Memory B cell (primary cell): ENCODE results near the gene SH3RF3.

Experiments used
- ATAC-seq: fragments of 150-1000 bp; cut with Tn5 transposase; 2 replicates; pipeline ENCODE4 v1.10.0; 2021; ENCODE audit warnings: low read depth, mild to moderate bottlenecking, moderate library complexity
- DNase-seq, 2 donors: peaks; one replicate each; pipeline ENCODE4 v3.0.0; 2022; ENCODE audit warnings: low spot score in 2 of 2
- H3K27ac Mint-ChIP-seq: one replicate; pipeline ENCODE4 v1.8.0; 2022; ENCODE audit warnings: mild to moderate bottlenecking, moderate library complexity, mixed read lengths
- H3K27me3 Mint-ChIP-seq: one replicate; pipeline ENCODE4 v1.8.0; 2022; ENCODE audit warnings: mixed read lengths
- H3K36me3 Mint-ChIP-seq: one replicate; pipeline ENCODE4 v1.8.0; 2022; ENCODE audit warnings: mild to moderate bottlenecking, mixed read lengths
- H3K4me1 Mint-ChIP-seq: one replicate; pipeline ENCODE4 v1.8.0; 2022; ENCODE audit warnings: mixed read lengths
- H3K4me3 Mint-ChIP-seq: one replicate; pipeline ENCODE4 v1.8.0; 2022; ENCODE audit warnings: mild to moderate bottlenecking, moderate library complexity, mixed read lengths
- H3K9me3 Mint-ChIP-seq: one replicate; pipeline ENCODE4 v1.8.0; 2022; ENCODE audit warnings: mixed read lengths

Gene SH3RF3

DNA sequence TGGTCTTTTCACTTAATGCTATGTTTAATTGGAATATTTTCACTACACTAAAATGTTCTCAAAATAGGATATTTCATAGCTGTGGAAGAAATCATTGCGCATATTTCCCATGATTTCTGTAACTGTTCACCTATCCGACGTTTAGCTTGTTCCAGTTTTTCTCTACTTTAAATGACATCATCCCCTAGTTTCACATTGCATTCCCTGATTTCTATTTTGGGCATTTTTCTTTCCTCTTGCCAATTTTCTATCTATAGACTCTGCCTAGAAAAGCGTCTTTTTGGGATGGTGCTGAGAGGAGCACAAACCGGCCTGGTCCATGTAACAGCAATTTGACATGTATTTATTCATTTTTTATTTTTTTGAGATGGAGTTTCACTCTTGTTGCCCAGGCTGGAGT, 163.4 kb downstream of the SH3RF3 start:
- DNase-seq: no peak
- no peak for ATAC-seq
- H3K36me3 Mint-ChIP-seq: no peaks in the 10 kb centered on the region
- peaks cover 2% of the 10 kb centered on the region for H3K27me3 Mint-ChIP-seq
- no peaks in the 10 kb centered on the region for H3K4me1 Mint-ChIP-seq
- no peaks in the 10 kb centered on the region for H3K9me3 Mint-ChIP-seq
- no peak overlapping the region for H3K4me3 Mint-ChIP-seq
- no peak overlapping the region for H3K27ac Mint-ChIP-seq

DNA sequence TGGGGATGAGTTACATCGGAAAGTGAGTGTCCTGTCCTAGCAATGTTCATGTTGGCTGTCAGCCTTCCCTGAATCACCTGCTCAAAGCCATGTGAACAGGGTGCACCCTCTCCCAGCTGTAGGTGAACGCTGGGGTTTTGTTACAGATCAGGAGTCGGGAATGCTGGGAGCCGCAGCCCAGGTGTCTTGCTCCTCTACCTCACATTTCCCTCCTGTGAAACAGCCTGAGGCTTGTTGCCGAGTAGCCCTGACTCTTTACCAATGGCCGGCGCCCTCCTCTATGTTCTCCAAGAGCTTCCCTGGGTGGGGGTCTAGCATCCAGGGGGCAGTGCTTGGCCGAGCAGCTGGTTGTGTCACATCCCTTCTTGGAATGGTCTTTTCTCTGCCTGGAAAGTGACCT, 164.7 kb downstream of the SH3RF3 start:
- Mint-ChIP-seq H3K9me3 (no peaks in the 10 kb centered on the region), H3K27ac (no peak overlapping the region), H3K36me3 (no peaks in the 10 kb centered on the region)

DNA sequence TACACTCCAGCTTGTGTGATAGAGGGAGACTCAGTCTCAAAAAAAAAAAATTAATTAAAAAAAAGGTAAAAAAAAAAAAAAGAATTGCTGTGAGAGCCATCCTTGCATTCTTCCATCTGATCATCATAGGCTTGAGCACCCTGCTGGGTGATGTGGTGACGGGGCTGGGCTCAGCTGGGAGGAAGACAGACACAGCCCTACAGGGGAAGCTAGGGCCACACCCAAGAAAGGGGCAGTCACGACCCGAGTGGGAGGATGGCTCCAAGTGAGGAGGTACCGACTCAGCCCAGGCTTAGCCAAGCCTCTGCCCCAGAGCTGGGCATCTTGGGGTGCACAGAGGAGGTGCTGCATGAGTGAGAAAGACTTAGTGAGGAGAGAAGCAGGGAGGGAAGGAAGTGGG, 165.5 kb downstream of the SH3RF3 start:
- H3K9me3 Mint-ChIP-seq: no peaks in the 10 kb centered on the region
- no peak overlapping the region for H3K4me3 Mint-ChIP-seq
- peaks cover 2% of the 10 kb centered on the region for H3K4me1 Mint-ChIP-seq
- H3K27me3 Mint-ChIP-seq: peaks cover 9% of the 10 kb centered on the region
- no peak for DNase-seq
- no peak for ATAC-seq
- no peak overlapping the region for H3K27ac Mint-ChIP-seq
- no peaks in the 10 kb centered on the region for H3K36me3 Mint-ChIP-seq

More for the DNA sequence above, 164.7 kb downstream of the SH3RF3 start:
- Mint-ChIP-seq H3K27me3 (peaks cover 8% of the 10 kb centered on the region), H3K4me1 (peaks cover 2% of the 10 kb centered on the region), H3K4me3 (no peak overlapping the region)
- ATAC-seq (no peak), DNase-seq (no peak)

DNA sequence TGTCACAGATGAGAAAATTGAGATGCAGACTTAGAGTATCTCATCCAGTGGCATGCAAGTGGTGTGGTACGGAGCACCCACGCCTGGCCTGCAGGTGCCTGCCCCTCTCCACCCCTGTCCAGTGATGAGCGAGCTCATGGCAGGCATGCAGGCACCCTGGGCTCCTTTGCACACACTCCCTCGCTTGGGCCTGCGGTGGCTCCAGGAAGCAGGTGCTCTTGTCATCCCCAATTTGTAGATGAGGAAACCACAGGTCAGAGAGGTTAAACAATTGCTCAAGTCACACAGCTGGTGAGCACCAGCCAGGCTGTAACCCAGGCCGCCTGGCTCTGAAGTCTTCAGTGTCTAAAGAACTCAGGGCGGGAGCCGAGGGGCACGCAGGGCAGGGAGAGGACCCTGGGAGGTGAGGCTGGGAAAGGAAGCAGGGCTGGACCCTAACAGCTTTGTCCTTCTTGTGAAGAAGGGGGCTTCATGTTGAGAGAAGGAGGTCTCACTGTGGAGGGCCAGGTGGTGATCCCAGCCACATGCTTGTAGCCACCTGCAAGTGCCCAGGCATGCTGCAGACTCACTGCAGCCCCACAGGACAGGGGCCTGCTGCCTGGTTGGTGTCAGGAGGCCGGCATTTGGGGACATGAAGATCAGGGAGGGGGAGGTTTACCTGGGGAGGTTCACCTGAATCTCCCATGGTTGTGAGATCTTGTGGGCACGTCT, 166.2 kb downstream of the SH3RF3 start:
- no peaks in the 10 kb centered on the region for H3K36me3 Mint-ChIP-seq
- H3K27me3 Mint-ChIP-seq: peaks cover 9% of the 10 kb centered on the region
- no peak overlapping the region for H3K27ac Mint-ChIP-seq
- no peak overlapping the region for H3K4me3 Mint-ChIP-seq
- H3K4me1 Mint-ChIP-seq: peaks cover 2% of the 10 kb centered on the region
- no peak for DNase-seq
- H3K9me3 Mint-ChIP-seq: no peaks in the 10 kb centered on the region
- ATAC-seq: no peak

DNA sequence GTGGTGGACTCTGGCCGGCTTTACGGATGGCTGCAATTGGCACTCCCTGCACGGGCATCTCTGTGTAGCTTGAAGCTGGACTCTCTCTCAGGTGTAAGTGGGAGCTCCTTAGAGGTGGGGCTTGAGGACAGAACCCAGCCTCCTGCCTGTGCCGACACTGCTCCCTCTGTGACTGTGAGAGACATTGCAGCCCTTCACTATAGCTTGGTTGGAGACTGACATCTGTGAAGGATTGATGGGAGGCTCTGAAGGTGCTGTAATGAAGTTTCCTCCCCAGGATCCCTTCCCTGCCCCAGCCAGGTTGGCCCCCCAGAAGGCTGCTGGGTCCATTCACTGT, 166.7 kb downstream of the SH3RF3 start:
- no peak for ATAC-seq
- no peak for DNase-seq
- no peaks in the 10 kb centered on the region for H3K36me3 Mint-ChIP-seq
- H3K27ac Mint-ChIP-seq: no peak overlapping the region
- no peaks in the 10 kb centered on the region for H3K9me3 Mint-ChIP-seq
- no peak overlapping the region for H3K4me3 Mint-ChIP-seq
- H3K4me1 Mint-ChIP-seq: peaks cover 2% of the 10 kb centered on the region
- peaks cover 9% of the 10 kb centered on the region for H3K27me3 Mint-ChIP-seq

DNA sequence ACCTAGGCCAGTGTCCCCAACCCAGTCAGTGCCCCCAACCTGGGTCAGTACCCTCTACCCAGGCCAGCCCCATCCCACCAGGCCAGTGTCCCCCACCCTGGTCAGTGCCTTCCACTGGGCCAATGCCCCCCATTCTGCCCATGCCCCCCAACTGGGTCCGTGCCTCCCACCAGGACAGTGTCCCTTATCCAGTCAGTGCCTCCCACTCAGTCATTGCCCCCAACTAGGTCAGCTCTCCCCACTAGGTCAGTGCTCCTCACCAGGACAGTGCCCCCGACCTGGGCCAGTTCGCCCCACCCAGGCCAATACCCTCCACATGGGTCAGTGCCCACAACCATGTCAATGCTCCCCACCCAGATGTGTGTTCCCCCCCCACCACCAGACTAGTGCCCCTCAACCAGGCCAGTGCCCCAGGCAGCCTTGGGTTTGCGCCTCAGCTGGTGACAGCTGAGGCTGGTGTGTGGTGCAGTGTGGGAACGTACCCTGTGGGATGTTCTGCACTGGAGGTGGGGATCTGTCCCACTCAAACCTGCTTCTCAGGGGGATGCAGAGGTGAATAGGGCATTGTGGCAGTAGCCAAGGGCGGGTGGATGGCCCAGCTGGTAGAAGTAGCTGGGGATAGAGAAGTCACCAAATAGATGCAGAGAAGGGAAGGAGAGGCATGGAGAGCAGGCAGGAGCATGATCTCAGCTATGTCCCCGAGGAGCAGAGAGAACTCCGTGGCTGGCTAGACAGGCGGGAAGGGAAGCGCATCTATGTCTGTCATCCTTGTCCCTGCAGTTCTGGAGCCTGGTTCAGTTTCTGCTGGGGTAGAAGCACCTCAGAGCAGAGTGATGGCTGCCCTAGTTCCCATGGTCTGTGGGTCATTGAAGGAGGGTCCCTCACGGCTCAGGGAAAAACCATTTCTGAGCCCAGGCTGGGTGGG, 168.8 kb downstream of the SH3RF3 start:
- no peak overlapping the region for H3K27ac Mint-ChIP-seq
- no peaks in the 10 kb centered on the region for H3K36me3 Mint-ChIP-seq
- DNase-seq: no peak
- peaks cover 9% of the 10 kb centered on the region for H3K27me3 Mint-ChIP-seq
- ATAC-seq: no peak
- H3K4me1 Mint-ChIP-seq: peaks cover 2% of the 10 kb centered on the region
- no peaks in the 10 kb centered on the region for H3K9me3 Mint-ChIP-seq
- no peak overlapping the region for H3K4me3 Mint-ChIP-seq

DNA sequence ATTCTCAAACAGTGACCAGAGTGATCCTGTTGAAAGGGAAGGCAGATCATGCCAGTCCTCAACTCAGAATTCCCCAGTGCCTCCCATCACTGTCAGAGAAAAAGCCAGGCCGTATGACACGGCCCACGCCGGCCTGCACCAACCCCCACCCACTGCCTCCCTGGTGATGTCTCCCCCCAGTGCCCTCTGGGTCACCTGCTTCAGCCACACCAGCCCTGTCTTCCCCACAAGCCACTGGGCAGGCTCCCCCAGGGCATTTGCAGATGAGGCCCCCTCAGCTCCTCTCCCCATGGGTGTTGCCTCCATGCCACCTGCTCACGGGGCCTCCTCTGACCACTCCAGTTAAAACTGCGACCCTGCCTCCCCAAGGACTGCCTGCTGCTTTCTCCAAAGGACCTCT, 169.8 kb downstream of the SH3RF3 start:
- no peak overlapping the region for H3K27ac Mint-ChIP-seq
- no peaks in the 10 kb centered on the region for H3K36me3 Mint-ChIP-seq
- peaks cover 9% of the 10 kb centered on the region for H3K27me3 Mint-ChIP-seq
- no peaks in the 10 kb centered on the region for H3K9me3 Mint-ChIP-seq
- peaks cover 2% of the 10 kb centered on the region for H3K4me1 Mint-ChIP-seq
- ATAC-seq (no peak), DNase-seq (no peak)
- H3K4me3 Mint-ChIP-seq: no peak overlapping the region

DNA sequence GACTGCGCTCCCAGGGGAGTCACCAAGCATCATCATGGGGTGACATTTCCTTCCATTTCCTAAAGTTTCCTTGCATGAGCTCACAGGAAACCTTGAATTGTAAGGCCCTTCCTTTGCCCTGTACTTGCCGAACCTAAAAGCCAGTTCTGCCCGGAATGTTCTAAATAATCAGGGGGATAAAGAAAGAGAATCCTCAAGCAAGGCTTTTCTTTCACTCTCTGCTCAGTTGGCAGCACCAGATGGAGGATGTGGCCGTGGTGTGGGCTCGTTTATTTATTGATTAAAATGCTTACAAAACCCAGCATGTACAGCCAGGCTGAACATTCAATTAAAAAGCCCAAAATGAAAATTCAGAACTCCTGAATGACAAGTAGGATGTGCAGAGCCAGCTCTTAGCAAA, 170.5 kb downstream of the SH3RF3 start:
- Mint-ChIP-seq H3K4me1 (peaks cover 2% of the 10 kb centered on the region), H3K9me3 (no peaks in the 10 kb centered on the region), H3K27me3 (peaks cover 7% of the 10 kb centered on the region), H3K4me3 (no peak overlapping the region), H3K36me3 (no peaks in the 10 kb centered on the region), H3K27ac (no peak overlapping the region)
- no peak for ATAC-seq
- no peak for DNase-seq

DNA sequence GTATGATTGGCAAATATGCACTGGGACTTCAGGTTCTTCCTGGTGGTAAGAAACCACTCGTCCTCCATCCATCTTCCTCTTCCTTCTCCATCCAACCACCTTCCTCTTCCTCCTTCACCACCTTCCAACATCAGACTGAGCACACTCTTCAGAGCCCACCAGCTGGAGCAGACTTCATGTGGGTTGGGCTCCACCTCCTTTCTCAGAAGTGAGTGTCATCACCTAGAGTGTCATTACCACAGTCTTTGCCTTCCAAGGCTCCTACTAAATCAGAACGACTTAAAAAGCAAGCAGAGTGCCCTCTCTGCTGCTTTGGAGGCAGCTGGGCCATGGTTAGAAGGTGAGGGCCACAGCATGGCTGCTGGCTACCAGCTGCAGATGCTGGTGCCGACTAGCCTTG, 171.6 kb downstream of the SH3RF3 start:
- ATAC-seq (no peak), DNase-seq (no peak)
- no peak overlapping the region for H3K4me3 Mint-ChIP-seq
- no peak overlapping the region for H3K27ac Mint-ChIP-seq
- no peaks in the 10 kb centered on the region for H3K36me3 Mint-ChIP-seq
- H3K27me3 Mint-ChIP-seq: peaks cover 7% of the 10 kb centered on the region
- peaks cover 2% of the 10 kb centered on the region for H3K4me1 Mint-ChIP-seq
- no peaks in the 10 kb centered on the region for H3K9me3 Mint-ChIP-seq

DNA sequence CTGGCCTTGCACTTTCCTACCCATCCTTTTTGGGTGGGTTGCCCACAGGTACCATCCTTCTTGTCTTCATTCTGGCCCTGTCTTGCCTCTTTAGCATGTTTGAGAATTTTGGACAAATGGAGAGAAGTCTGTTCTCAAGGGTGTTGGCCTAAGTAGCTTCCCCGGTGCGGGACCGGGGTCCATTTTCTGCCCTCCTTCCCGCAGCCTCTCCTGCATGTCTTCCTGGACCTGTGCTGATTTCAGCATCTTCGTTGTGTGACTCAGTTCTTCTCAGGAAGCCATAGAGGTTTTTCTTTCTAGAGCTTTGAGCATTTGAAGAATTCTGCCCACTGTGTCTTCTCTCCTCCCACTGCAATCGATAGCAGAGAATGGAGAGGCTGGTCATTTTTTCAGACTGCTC, 172.7 kb downstream of the SH3RF3 start:
- Mint-ChIP-seq H3K27me3 (peaks cover 11% of the 10 kb centered on the region), H3K4me1 (peaks cover 2% of the 10 kb centered on the region), H3K4me3 (no peak overlapping the region), H3K27ac (no peak overlapping the region), H3K9me3 (no peaks in the 10 kb centered on the region), H3K36me3 (no peaks in the 10 kb centered on the region)
- DNase-seq (no peak), ATAC-seq (no peak)

DNA sequence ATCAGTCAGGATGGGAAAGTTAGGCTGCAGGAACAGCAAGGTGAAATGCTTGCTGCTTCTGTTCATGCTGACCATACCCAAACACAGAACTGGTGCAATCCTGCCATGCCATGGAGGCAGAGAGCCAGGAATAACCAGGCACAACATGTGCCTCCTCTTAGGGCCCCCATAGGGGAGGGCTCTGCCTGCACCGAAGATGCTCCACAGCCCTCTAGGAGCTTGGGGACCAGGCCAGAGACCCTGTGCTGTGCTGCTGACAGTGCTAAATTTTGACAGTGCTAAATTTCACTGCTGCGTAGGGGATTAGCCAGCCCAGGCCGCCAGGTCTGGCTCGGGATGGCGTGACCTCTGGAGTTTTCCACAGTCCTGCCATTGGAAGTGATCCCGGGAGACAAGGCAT, 173.3 kb downstream of the SH3RF3 start:
- Mint-ChIP-seq H3K27ac (no peak overlapping the region), H3K9me3 (no peaks in the 10 kb centered on the region), H3K4me3 (no peak overlapping the region), H3K36me3 (no peaks in the 10 kb centered on the region), H3K27me3 (peaks cover 11% of the 10 kb centered on the region), H3K4me1 (peaks cover 2% of the 10 kb centered on the region)
- no peak for ATAC-seq
- no peak for DNase-seq

DNA sequence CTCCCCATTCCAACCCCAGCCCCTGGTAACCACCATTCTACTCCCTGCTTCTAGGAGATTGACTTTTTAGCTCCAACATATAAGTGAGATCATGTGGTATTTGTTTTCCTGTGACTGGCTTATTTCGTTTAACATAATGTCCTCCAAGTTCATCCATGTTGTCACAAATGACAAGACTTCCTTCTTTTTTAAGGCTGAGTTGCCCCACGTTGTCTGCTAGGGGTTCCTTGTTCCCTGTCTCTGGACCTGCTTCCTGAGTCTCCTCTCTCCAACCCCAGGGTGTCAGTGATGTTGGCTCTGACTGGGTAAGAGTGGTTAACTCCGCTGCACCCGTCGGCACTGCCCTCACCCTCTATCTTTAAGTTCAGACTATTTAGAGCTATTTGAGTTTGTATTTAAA, 175.2 kb downstream of the SH3RF3 start:
- no peak for DNase-seq
- H3K27ac Mint-ChIP-seq: no peak overlapping the region
- no peaks in the 10 kb centered on the region for H3K4me1 Mint-ChIP-seq
- no peak overlapping the region for H3K4me3 Mint-ChIP-seq
- H3K27me3 Mint-ChIP-seq: peaks cover 4% of the 10 kb centered on the region
- no peaks in the 10 kb centered on the region for H3K36me3 Mint-ChIP-seq
- no peak for ATAC-seq
- H3K9me3 Mint-ChIP-seq: no peaks in the 10 kb centered on the region

DNA sequence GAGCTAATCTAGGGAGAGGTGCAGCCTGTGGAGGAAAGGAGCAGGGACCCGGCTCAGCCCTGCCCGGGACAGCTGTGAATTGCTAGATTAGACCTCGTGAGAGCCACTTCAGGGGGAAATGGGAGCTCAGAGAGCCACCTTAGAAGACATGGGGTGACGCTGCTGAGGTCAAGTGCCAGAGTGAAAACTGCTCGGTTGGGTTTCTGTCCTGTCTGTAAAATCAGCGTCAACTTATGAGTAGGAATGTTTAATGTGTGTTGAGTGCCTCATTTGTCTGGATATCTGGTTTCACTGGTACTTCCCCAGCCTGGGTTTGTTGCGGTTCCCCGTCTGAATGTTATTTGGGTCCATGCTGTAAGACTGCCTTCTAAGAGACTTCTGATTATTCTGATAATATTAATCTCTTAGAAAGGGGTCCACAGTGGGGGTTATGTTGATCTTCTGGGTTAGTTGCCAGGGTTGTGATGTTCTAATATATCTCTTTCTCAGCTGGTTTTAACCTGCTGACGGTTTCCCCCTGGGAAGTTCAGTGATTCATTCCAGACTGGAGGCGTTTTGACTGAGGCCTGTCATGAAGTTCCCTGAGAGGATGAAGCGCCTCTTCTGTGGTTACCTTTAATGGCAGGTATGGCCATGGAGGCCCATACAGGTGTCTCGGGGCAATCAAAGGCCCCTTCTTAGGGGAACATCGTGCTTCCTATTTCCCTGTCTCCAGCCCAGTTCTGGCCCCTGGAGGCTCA, 175.9 kb downstream of the SH3RF3 start:
- H3K36me3 Mint-ChIP-seq: no peaks in the 10 kb centered on the region
- H3K9me3 Mint-ChIP-seq: no peaks in the 10 kb centered on the region

DNA sequence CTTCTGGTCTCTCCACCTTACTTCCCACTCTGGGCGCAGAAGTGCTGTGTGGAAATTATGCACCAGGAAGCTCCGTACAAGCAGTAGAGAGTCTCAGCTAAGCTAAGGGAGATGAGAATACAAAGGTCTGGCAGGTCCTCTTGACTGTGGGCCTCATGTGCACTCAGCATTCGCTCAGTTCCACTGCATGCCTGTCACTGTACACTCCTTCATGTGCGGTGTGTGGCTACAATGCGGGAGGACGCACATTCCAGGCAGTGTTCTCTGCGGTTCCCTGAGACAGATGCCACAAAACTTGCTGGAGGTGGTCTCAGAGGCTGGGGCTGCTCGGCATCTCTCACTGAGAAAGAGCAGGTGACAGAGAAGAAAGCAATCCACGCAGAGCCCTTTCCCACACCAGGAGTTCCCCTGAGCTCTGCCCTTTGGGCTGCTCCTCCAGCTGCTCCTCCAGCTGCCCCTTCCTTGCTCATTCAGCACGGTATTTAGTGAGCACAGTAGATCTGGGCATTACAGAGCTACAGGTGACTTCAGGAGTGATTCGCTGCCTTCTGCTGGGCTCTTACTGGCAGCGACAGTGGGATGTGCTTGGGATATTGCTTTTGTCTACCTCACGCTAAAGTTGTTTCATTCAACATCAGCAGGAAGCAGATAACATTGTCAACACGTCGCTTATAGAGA, 176.6 kb downstream of the SH3RF3 start:
- H3K27ac Mint-ChIP-seq: no peak overlapping the region
- H3K36me3 Mint-ChIP-seq: no peaks in the 10 kb centered on the region
- ATAC-seq (no peak), DNase-seq (no peak)
- H3K9me3 Mint-ChIP-seq: no peaks in the 10 kb centered on the region
- H3K27me3 Mint-ChIP-seq: peaks cover 4% of the 10 kb centered on the region
- H3K4me3 Mint-ChIP-seq: no peak overlapping the region
- H3K4me1 Mint-ChIP-seq: no peaks in the 10 kb centered on the region

More for the DNA sequence above, 175.9 kb downstream of the SH3RF3 start:
- H3K4me1 Mint-ChIP-seq: no peaks in the 10 kb centered on the region
- H3K4me3 Mint-ChIP-seq: no peak overlapping the region
- DNase-seq (no peak), ATAC-seq (no peak)
- H3K27me3 Mint-ChIP-seq: peaks cover 4% of the 10 kb centered on the region
- H3K27ac Mint-ChIP-seq: no peak overlapping the region
